HG03108 (cell line): ENCODE results near the gene GNL3L.
"Not testable (repeated sequence)": the region's sequence is repeated elsewhere in the genome, so short reads cannot be mapped to it uniquely, and the experiment has no call there.

Experiments
- ATAC-seq: cut with Tn5 transposase; IDR thresholded peaks from one replicate; pipeline ENCODE4 v1.9.1; 2021; ENCODE audit warnings: moderate library complexity; ENCODE audit not compliant: unreplicated experiment

GNL3L gene

DNA sequence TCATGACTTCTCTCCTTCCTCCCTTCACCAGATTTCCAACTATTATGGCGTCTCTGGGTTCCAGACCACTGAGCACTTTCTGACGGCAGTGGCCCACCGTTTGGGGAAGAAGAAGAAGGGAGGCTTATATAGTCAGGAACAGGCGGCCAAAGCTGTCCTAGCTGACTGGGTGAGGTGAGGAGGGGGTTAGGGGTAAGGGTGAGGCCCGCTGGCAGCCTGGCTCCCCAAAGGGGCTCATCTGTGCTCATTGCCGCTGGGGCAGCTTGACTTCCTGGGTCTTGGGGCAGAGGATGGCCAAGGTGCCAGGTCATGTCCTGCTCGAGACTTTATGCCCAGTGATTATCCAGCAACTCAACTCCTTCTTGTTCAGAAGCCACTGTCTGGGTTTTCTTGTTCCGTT, 21.8 kb downstream of the GNL3L start:
- ATAC-seq: no peak

DNA sequence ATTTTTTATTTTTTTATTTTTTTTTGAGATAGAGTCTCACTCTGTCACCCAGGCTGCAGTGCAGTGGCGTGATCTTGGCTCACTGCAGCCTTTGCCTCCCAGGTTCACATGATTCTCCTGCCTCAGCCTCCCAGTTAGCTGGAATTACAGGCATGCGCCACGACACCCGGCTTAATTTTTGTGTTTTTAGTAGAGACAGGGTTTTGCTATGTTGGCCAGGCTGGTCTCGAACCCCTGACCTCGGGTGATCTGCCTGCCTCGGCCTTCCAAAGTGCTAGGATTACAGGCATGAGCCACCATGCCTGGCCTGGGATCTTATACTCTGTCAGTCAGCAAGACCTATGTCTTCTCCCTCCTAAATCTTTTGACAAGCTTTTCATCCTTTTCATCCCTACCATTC, 25.0 kb downstream of the GNL3L start:
- ATAC-seq: not testable (repeated sequence)

DNA sequence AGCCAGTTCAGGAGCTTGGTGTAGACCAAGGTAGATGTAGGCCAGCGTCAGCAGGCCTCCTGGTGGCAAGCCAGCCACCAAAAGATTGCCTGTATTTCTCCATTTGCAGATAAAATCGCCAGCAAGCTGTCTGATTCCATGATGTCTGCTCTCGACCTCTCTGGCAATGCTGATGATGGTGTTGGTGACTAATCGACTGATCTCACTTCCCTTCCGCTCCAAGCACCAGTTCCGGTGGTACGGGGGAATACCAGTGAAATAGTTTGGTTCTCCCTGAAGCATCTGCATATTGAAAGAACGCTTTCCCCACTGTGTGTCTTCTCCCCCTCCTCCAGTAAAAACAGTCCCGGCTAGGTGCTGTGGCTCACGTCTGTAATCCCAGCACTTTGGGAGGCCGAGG, 30.4 kb downstream of the GNL3L start:
- no peak for ATAC-seq

DNA sequence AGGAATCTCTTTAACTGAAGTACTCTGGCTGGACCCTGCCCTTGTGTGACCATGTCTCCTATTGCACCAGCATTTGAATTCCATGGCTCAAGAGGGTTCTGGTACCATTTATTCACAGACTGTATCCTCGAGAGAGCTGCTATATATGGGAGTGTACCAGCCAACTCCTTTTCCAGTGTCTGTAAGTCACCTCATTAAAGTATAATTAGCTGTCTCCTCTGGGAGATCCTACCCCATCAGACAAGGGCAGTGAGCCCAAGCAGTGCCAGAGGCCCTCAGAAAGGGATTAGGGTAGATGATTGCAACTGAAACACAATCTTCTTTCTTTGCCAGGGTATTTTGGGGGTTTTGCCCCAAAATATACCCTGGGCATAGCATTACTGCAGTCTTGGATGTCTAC, 31.6 kb downstream of the GNL3L start:
- no peak for ATAC-seq

DNA sequence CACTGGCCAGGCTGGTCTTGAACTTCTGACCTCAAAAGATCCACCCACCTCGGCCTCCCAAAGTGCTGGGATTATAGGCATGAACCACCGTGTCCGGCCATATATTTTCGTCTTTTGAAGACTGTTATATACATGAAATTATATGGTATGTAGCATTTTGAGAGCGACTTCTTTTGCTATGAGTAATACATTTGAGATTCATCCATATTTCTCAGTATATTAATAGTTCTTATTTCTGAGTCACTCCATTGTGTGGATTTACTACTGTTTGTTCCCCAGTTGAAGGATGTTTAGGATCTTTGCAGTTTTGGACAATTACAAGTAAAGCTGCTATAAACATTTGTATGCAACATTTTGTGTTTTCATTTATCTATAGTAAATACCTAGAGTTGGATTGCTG, 34.9 kb downstream of the GNL3L start:
- ATAC-seq: no peak

DNA sequence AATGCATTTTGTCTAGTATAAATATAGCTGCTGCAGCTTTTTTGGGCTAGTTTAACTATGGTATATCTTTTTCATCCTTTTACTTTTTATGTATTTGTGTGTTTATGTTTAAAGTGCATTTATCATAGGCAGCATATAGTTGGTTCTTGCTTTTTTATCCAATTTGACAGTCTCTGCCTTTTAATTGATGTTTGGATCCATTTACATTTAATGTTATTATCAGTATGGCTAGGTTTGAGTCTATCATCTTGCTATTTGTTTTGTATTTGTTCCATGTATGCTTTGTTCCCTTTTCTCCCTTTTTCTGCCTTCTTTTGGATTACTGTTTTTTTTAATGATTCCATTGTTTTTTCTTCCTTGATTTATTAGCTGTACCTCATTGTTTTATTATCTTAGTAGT, 40.3 kb downstream of the GNL3L start:
- no peak for ATAC-seq

DNA sequence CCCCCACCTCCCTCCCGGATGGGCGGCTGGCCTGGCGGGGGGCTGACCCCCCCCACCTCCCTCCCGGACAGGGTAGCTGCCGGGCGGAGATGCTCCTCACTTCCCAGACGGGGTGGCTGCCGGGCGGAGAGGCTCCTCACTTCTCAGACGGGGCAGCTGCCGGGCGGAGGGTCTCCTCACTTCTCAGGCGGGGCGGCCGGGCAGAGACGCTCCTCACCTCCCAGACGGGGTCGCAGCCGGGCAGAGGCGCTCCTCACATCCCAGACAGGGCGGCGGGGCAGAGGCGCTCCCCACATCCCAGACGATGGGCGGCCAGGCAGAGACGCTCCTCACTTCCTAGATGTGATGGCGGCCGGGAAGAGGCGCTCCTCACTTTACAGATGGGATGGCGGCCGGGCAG, 42.6 kb downstream of the GNL3L start:
- not testable (repeated sequence) for ATAC-seq

DNA sequence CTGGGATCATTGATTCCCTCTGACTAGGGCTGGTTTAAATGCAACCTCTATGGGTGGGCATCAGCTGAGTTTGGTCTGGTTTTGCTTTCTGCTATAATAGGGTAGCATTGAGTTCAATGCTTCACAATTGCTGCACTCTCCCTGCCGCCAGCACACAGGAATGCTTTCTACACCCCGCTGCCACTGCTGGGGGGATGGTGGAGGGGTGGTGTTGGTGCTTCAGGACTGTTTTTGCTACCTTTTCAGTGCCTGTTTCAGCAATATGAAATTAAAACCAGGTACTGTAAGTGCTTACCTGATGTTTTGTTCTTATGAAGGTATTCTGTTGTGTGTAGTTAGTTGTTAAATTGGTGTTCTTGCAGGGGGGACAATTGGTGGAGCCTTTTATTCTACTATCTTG, 67.7 kb downstream of the GNL3L start:
- ATAC-seq: no peak

DNA sequence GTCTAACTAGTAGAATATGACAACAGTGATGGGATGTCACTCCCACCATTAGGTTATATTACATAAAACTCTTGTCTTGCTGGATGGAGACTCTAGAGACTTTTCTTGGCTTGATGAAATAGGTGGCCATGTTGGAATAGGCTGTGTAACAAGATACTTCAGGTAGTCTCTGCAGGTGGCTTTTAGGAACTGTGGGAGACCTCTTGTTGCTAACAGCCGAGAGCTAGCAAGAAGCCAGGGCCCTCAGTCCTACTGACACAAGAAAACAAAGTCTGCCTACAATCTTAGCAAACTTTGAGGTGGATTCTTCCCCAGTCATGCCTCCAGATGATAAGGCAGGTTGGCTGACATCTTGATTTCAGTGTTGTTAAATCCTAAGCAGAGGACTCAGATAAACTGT, 72.5 kb downstream of the GNL3L start:
- ATAC-seq: no peak
